Retinal pigment epithelial cell (primary cell): ENCODE measurements around the gene TSKS.

Experiments used
- DNase-seq: peaks from one replicate; pipeline ENCODE4 v3.0.0-alpha.2; 2010; ENCODE audit warnings: low read depth
- H3K4me3 ChIP-seq: 2 replicates; pipeline ENCODE4 v1.5.1; 2011; ENCODE audit warnings: mild to moderate bottlenecking, low read length, control low read depth, moderate library complexity
- CTCF ChIP-seq: conservative IDR thresholded peaks from 2 replicates; pipeline ENCODE4 v1.5.1; 2011; ENCODE audit warnings: low read depth, low read length, control low read depth, inconsistent platforms

TSKS gene

GRCh38 chr19:49795615-49796014 is 32.5 kb upstream of the TSKS start:
- no peak for TF ChIP-seq CTCF
- DNase-seq = no peak
- H3K4me3 ChIP-seq = no peak overlapping the region

- DNase-seq = no peak
- TF ChIP-seq CTCF = no peak
- H3K4me3 ChIP-seq = no peak overlapping the region
These were observed 30.4 kb upstream of the TSKS start for GRCh38 chr19:49793561-49793840.

- no peak for DNase-seq
- TF ChIP-seq CTCF = no peak
These were observed 29.9 kb upstream of the TSKS start for GRCh38 chr19:49792829-49793560.

GRCh38 chr19:49791776-49792445 is 28.8 kb upstream of the TSKS start:
- H3K4me3 ChIP-seq = no peak overlapping the region
- no peak for DNase-seq
- no peak for TF ChIP-seq CTCF

More at GRCh38 chr19:49792829-49793560, 29.9 kb upstream of the TSKS start:
- no peak overlapping the region for H3K4me3 ChIP-seq

GRCh38 chr19:49790866-49791265 is 27.8 kb upstream of the TSKS start:
- no peak overlapping the region for H3K4me3 ChIP-seq
- no peak for TF ChIP-seq CTCF
- DNase-seq = no peak

- TF ChIP-seq CTCF = no peak
- H3K4me3 ChIP-seq = no peak overlapping the region
- DNase-seq = no peak
These were observed 25.8 kb upstream of the TSKS start for GRCh38 chr19:49788857-49789256.

GRCh38 chr19:49787746-49788145 is 24.6 kb upstream of the TSKS start:
- H3K4me3 ChIP-seq = no peak overlapping the region
- no peak for DNase-seq
- TF ChIP-seq CTCF = no peak
